Stimulated activated effector memory CD8-positive, alpha-beta T cell treated with anti-CD3 and anti-CD28 coated beads, Interleukin-12 subunit alpha, Interleukin-12 subunit beta, amount 100 ng/mL, for 72 hours (primary cell): ENCODE measurements around the gene TMEM185A.
"Not testable (repeated sequence)": the region's sequence is repeated elsewhere in the genome, so short reads cannot be mapped to it uniquely, and the experiment has no call there.

Experiments used
- ATAC-seq: fragments of 150-1000 bp; cut with Tn5 transposase; 2 replicates; pipeline ENCODE4 v1.10.0; 2021
- DNase-seq, 2 donors: peaks; one replicate each; pipeline ENCODE4 v3.0.0; 2021 to 2022; ENCODE audit warnings: low spot score in 2 of 2
- H3K27ac Mint-ChIP-seq: one replicate; pipeline ENCODE4 v1.8.0; 2022; ENCODE audit warnings: mild to moderate bottlenecking, mixed read lengths
- H3K36me3 Mint-ChIP-seq: one replicate; pipeline ENCODE4 v1.8.0; 2022; ENCODE audit warnings: mild to moderate bottlenecking, mixed read lengths
- H3K4me1 Mint-ChIP-seq: one replicate; pipeline ENCODE4 v1.8.0; 2022; ENCODE audit warnings: mixed read lengths
- H3K4me3 Mint-ChIP-seq: one replicate; pipeline ENCODE4 v1.8.0; 2022; ENCODE audit warnings: mild to moderate bottlenecking, mixed read lengths
- H3K9me3 Mint-ChIP-seq: one replicate; pipeline ENCODE4 v1.8.0; 2022; ENCODE audit warnings: mixed read lengths

Gene TMEM185A

DNA sequence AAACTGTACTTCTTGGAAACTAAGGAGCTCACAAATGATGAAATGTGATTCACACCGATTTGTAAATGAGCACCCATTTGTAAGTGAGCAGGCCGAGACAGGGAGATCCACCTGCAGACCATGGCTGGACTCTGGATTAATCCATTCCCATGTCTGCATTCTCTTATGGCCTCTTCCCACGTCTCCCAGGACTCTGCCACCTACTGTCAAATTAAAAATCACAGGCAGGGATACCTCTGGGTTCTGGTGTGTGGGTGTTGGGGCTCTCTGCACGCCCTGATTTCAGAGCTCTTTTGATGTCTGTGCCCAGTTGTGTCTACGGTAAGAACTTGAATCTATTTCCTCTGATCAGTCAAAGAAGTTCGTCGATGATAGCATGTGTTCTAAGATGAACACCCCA lies 40.6 kb downstream of the TMEM185A start:
- DNase-seq, H3K36me3 Mint-ChIP-seq, H3K27ac Mint-ChIP-seq, ATAC-seq, H3K4me1 Mint-ChIP-seq, H3K9me3 Mint-ChIP-seq, H3K4me3 Mint-ChIP-seq: not testable (repeated sequence)

DNA sequence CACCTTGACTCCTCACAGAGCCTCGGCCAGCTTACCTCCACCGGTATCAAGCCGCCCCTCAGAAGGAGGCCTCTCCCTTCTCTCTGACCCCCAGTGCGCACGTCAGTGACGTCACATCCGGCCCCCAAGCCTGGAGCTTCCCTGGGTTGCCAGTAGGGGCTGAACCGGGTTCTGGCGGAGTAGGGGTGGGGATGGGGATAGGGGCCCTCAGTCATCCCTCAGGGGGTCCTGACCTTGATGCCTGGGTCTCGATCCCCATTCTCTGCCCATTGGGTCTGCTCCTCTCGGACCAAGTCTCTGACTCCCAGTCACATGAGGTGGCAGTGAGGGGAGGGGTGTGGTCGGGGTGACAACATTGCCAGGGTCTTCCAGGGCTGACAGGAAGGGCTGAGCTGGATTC lies 44.2 kb downstream of the TMEM185A start, which contains the start of gene MAGEA9B:
TSS of gene MAGEA9B (minus strand) at position 101 of the 400 bp plus-strand sequence. CDS start 4,280 bp downstream, outside the sequence.
- not testable (repeated sequence) for H3K9me3 Mint-ChIP-seq, H3K27ac Mint-ChIP-seq, H3K36me3 Mint-ChIP-seq, H3K4me1 Mint-ChIP-seq, DNase-seq, ATAC-seq, H3K4me3 Mint-ChIP-seq

DNA sequence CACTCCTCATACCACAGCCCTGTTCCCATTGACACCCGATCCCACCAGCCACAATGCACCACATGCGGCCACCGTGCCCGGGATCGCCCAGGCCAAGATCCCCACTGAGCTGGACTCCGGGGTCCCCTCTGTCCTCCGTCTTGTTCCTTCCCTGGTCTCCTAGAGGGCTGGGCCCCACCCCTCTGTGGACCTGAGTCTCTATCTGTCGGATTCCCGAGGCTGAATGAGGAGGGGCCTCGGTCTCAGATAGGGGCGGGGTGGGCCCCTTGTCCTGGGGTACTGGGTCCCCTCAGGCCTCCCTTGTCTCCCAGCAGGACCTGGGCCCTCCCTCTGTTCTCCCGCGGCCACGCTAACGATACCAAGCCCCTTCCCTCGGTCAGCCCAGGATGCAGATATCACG lies 46.0 kb downstream of the TMEM185A start:
- not testable (repeated sequence) for H3K4me1 Mint-ChIP-seq, DNase-seq, H3K27ac Mint-ChIP-seq, H3K4me3 Mint-ChIP-seq, H3K9me3 Mint-ChIP-seq, ATAC-seq, H3K36me3 Mint-ChIP-seq

DNA sequence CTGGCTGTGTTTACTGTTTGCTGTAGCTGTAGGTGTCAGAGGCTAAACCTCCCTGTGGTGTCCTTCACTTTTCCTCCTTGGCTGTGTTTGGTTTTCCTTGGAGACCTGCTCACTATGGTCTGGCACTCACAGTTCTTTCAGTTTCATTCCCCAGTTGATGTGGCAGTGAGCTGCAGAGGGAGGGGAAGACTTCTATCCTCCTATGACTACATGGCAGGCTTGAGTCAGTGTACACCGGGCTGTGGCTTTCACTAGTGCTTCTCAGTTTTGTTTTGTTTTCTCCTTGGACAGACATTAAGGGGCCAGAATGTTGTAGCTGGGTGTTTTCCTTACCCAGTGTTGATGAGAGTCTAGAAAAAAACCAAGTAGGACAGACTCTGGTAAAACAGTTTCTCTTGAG lies 58.1 kb downstream of the TMEM185A start:
- peak; percentile 99 for ATAC-seq
- not testable (repeated sequence) for H3K4me1 Mint-ChIP-seq, H3K27ac Mint-ChIP-seq, DNase-seq, H3K4me3 Mint-ChIP-seq, H3K9me3 Mint-ChIP-seq, H3K36me3 Mint-ChIP-seq

DNA sequence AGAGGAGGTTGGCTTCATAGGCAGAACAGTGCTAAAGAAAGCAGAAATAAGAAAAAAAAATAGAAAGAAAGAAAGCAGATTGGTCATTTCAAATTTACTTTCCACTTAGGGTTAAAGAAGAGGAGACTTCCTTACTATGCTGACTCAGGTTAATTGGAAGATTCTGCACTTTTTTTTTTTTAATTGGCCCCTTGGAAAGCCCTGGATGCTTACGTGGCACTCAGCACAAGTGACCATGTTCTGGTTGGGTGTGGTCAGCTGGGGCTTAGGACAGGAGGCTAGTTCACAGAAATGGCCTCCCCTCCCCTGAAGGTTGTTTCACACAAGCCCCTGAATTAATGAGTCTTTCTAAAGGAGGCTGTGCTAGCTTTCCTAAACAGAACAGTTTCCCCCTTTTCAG lies 58.8 kb downstream of the TMEM185A start:
- H3K27ac Mint-ChIP-seq: no peak overlapping the region
- no peaks in the 10 kb centered on the region for H3K9me3 Mint-ChIP-seq
- H3K4me3 Mint-ChIP-seq: no peak overlapping the region
- H3K36me3 Mint-ChIP-seq: no peaks in the 10 kb centered on the region
- no peaks in the 10 kb centered on the region for H3K4me1 Mint-ChIP-seq
- ATAC-seq: no peak
- no peak for DNase-seq

DNA sequence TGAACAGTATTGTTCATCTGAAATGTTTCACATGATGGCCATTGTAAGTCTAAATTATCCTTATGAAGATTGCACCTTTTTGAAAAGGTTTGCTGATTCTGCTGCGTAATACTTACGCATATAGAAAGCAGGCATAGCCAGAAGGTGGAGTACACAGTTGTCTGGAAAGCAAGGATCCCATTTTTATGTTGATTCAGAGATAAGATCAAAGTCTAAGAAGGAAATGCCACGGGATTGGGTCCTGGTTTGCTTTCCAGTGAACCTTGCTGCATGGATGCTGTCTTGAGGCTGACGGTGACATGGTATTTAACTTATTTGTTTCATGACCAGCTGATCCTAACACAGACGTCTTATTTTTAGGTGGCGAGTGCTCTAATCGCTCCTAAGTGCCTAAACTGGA lies 59.8 kb downstream of the TMEM185A start:
- ATAC-seq (no peak), DNase-seq (no peak)
- H3K36me3 Mint-ChIP-seq: no peaks in the 10 kb centered on the region
- H3K9me3 Mint-ChIP-seq: no peaks in the 10 kb centered on the region
- H3K27ac Mint-ChIP-seq: no peak overlapping the region
- no peaks in the 10 kb centered on the region for H3K4me1 Mint-ChIP-seq
- H3K4me3 Mint-ChIP-seq: no peak overlapping the region

DNA sequence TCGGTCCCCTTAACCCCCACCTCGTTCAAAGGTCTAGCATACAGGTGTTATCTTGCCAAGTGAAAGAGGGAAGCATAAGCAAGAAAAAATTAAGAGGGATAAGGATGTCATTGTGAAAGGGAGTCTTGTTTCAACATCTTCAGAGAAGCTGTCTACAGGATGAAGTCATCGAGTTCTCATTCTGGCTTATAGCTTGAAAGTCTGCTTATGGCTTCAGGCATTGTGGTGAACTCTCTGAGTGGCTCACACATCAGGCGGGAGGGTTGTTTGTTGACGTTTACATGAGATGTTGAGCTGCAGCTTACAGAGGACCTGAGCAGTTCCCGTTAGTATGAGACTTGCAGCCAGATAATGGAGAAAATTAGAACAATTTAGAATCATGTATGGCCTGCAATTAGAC lies 60.9 kb downstream of the TMEM185A start:
- H3K27ac Mint-ChIP-seq: no peak overlapping the region
- no peaks in the 10 kb centered on the region for H3K9me3 Mint-ChIP-seq

DNA sequence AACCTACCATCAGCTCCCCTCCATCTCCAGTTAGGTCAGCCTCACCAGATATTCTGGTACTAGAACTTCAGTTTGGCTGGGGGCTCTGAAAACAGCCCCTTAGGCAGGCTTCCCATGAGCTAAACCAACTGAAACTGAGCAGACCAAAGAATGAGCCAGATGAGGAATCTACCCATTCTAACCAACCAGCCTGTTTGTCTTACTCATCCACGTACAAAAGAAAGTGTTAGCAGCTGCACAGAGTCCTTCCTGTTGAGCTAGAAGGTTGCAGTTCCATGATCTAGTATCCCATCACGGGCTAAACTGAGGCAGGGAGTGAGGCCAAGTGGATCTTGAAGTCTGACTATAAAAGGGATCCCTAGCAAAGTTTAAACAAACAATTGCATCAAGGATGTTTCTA lies 61.8 kb downstream of the TMEM185A start:
- Mint-ChIP-seq H3K36me3 (no peaks in the 10 kb centered on the region), H3K27ac (no peak overlapping the region), H3K9me3 (no peaks in the 10 kb centered on the region), H3K4me3 (no peak overlapping the region), H3K4me1 (no peaks in the 10 kb centered on the region)
- ATAC-seq: peak; percentile 75
- DNase-seq: no peak

More for the DNA sequence above, 60.9 kb downstream of the TMEM185A start:
- Mint-ChIP-seq H3K4me1 (no peaks in the 10 kb centered on the region), H3K36me3 (no peaks in the 10 kb centered on the region), H3K4me3 (no peak overlapping the region)
- ATAC-seq: no peak
- DNase-seq: no peak

DNA sequence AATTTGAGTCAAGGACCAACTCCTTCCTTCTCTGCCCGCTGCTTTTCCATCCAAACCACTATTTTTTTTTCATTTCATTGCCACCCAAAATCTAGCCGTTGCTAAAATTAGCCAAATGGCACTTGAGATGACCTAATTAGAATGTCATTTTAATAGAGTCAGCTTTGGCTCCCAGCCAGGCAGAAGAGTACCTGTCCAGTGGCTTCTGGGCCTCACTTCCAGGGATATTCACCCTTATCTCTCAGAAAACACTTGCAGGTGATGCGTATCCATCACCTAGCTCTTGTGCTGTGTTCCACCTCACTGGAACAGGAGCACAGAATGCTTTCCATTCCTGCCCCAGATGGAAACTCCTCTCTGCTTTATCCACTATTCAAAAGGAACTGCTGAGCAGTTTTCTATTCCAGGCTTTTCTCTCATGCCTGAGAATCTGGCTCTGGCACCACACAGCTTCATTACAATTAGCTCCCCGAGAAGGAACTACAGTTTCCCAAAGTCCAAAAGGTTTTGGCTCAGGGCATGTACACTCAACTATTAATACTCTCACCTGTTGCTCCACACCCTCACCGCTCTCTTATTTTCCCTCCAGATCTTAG lies 62.8 kb downstream of the TMEM185A start:
- Mint-ChIP-seq H3K4me3 (no peak overlapping the region), H3K27ac (no peak overlapping the region), H3K4me1 (no peaks in the 10 kb centered on the region), H3K9me3 (no peaks in the 10 kb centered on the region), H3K36me3 (no peaks in the 10 kb centered on the region)
- ATAC-seq (no peak), DNase-seq (no peak)

DNA sequence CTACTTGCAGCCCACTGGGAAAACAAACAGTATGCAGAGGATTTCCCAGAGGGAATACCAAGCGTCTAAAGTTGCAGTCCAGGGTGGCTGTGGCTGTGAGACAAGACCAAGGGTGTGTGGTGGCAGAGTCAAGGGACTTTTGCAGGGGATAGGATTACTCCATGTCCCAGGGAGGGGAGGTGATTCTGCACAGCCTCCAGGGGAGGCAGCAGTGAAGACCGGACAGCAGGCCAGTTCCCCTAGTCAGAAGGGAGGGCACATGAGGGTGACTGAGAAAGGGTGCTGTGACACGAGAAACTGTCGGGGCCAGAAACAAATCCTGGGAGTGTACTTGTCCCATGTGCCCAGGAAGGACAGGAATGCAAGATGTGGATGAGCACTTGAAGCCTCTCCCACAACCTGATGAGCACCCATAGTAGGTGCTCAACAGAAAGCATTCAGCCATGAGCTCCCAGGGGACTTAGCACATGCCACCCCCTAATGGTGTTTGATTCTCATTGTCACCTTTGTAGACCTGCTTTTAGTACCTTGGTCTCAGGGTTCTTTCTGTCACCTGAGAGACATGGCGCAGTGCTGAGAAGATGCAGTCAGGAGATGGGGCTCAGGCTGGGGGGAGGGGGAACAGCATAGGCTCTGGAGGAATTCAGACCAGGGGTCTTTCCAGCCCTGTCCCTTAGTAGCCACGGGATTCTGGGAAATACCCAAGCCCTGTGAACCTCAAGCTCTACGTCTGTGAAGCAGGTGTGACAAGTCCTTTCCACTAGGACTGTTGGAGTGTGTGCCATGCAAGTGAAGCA lies 63.8 kb downstream of the TMEM185A start:
- Mint-ChIP-seq H3K4me3 (no peak overlapping the region), H3K27ac (no peak overlapping the region), H3K9me3 (no peaks in the 10 kb centered on the region), H3K4me1 (no peaks in the 10 kb centered on the region), H3K36me3 (no peaks in the 10 kb centered on the region)
- ATAC-seq (no peak), DNase-seq (no peak)

DNA sequence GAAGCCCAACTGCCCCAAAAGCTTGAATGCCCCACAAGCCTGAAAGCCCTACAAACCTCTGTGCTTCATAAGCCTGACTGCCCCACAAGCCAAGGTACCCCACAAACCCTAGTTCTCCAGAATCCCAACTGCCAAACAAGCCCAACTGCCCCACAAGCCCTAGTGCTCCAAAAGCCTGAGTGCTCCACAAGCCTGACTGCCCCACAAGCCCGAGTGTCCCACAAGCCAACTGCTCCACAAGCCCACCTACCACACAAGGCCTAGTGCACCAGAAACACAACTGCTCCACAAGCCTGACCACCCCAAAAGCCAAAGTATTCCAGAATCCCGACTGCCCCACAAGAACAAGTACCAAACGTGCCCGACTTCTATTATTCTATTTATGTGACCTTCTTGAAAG lies 68.2 kb downstream of the TMEM185A start:
- no peaks in the 10 kb centered on the region for H3K36me3 Mint-ChIP-seq

DNA sequence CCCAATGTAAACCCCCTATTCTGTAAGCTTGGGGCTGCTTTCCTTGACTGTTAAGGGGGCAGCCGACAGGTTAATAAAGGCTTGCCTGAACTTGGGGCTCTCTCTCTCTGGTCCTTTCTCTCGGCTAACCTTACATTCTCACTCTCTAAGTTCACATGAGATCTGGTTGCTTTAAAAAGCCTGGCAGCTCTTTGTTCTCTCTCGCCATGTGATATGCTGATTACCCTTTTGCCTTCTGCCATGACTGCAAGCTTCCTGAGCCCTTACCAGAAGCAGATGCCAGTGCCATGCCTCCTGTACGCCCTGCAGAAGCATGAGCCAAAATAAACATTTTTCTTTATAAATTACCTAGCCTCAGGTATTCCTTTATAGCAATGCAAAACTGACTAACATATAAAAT lies 76.3 kb downstream of the TMEM185A start:
- DNase-seq, H3K27ac Mint-ChIP-seq, H3K4me1 Mint-ChIP-seq, H3K9me3 Mint-ChIP-seq, H3K4me3 Mint-ChIP-seq, ATAC-seq, H3K36me3 Mint-ChIP-seq: not testable (repeated sequence)

More for the DNA sequence above, 68.2 kb downstream of the TMEM185A start:
- no peak for DNase-seq
- Mint-ChIP-seq H3K4me1 (no peaks in the 10 kb centered on the region), H3K27ac (no peak overlapping the region), H3K9me3 (no peaks in the 10 kb centered on the region), H3K4me3 (no peak overlapping the region)
- ATAC-seq: no peak

DNA sequence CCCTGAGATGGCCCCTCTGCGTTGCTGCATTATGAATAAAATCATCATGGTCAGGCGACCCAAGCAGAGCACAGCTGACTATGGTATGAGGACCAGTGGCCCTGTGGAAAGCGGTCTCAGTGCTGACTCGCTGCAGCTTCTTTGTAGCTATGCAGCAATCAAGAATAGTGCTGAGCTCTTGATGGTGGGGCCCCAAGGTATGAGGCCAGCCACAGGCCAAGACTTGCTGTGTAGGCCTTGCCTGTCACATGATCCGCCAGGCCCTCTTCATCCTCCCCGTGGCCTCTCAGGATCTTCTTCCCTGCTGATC lies 79.7 kb downstream of the TMEM185A start:
- H3K4me1 Mint-ChIP-seq, H3K27ac Mint-ChIP-seq, H3K36me3 Mint-ChIP-seq, H3K9me3 Mint-ChIP-seq, DNase-seq, H3K4me3 Mint-ChIP-seq: not testable (repeated sequence)
- peak; percentile 62 for ATAC-seq

DNA sequence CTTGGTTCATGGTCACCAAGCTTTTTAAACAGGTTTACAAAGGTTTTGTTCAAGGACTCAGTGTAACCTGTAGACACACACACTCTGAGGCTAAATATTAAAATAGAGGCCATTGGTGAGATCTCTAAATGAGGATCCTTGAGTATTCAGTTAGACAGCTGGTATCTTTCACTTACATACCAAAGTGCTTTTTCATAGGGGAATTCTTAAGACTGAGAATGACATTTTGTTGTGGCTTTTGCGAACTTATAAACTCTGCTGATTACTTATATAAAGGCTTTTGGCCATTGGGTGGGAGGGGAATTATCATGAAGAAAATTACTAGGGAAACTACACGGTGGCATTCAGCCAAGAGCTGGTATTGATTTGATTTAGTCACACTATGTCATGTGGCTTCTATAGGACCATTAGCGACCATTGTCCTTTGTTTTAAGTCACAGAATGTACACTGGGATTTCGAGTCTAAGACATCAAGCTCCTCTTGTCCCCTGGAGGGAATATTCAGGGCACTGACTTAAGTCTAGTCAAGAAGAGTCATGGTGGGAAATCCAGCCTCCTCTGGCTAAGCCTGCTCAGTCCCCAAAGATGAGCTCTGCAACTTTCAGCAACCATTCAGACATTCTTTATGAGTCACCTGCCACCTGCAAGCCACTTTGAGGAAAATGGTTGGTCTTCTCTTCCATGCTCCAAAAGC lies 80.2 kb downstream of the TMEM185A start:
- not testable (repeated sequence) for H3K4me3 Mint-ChIP-seq, H3K4me1 Mint-ChIP-seq, H3K27ac Mint-ChIP-seq, H3K36me3 Mint-ChIP-seq, DNase-seq, H3K9me3 Mint-ChIP-seq
- peak; percentile 66 for ATAC-seq

DNA sequence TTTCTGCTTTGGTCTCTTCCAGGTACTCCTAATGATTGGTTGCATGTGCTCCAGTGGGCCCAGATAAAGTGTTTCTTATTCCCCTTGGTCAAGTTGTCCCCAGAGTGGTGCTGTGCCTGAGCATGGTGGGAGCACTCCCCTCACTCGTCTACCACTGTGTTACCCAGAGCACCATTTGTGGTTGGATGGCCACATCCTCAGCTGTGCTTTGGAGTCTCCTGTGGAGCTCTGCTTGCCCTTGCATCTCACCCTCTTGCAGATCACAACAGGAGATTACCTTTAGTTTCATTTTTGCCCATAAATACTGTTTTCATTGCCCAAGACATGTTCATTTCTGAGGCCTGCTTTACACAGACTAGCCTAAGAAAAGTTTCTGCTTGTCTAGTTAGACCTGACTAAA lies 81.1 kb downstream of the TMEM185A start:
- DNase-seq, H3K9me3 Mint-ChIP-seq, H3K27ac Mint-ChIP-seq, H3K4me3 Mint-ChIP-seq, H3K4me1 Mint-ChIP-seq, H3K36me3 Mint-ChIP-seq: not testable (repeated sequence)
- ATAC-seq: peak; percentile 19

DNA sequence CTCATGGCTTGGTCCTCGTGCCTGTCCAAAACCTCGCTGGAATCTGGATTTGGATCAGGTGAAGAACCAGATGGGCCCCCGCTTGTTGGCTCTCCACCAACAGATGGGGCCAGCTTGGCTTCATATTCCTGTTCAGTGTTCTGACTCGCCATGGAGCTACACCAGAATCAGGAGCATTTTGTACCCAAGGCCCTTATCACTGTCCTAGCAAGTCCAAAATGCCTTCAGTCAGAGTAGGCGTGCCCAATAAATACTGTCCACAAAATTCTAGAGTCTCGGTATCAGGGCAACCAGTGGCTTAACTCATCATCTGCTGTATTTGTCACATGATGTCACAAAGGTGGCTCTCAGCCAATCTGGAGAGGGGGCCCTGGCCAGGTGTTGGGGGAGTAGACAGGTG lies 81.9 kb downstream of the TMEM185A start, which contains the start of gene HSFX3:
TSS of gene HSFX3 (minus strand) at position 224 of the 400 bp plus-strand sequence. CDS start at position 152, 72 bp downstream.
- DNase-seq, H3K4me3 Mint-ChIP-seq, H3K36me3 Mint-ChIP-seq, H3K4me1 Mint-ChIP-seq, H3K9me3 Mint-ChIP-seq, ATAC-seq, H3K27ac Mint-ChIP-seq: not testable (repeated sequence)
